GM18519 (cell line): ENCODE measurements around the gene UHRF1.
"Not testable (repeated sequence)": the region's sequence is repeated elsewhere in the genome, so short reads cannot be mapped to it uniquely, and the experiment has no call there.

Experiments
- ATAC-seq: cut with Tn5 transposase; IDR thresholded peaks from one replicate; pipeline ENCODE4 v1.9.1; 2021; ENCODE audit warnings: mild to moderate bottlenecking, moderate library complexity; ENCODE audit not compliant: unreplicated experiment, low FRiP score

UHRF1 gene

DNA sequence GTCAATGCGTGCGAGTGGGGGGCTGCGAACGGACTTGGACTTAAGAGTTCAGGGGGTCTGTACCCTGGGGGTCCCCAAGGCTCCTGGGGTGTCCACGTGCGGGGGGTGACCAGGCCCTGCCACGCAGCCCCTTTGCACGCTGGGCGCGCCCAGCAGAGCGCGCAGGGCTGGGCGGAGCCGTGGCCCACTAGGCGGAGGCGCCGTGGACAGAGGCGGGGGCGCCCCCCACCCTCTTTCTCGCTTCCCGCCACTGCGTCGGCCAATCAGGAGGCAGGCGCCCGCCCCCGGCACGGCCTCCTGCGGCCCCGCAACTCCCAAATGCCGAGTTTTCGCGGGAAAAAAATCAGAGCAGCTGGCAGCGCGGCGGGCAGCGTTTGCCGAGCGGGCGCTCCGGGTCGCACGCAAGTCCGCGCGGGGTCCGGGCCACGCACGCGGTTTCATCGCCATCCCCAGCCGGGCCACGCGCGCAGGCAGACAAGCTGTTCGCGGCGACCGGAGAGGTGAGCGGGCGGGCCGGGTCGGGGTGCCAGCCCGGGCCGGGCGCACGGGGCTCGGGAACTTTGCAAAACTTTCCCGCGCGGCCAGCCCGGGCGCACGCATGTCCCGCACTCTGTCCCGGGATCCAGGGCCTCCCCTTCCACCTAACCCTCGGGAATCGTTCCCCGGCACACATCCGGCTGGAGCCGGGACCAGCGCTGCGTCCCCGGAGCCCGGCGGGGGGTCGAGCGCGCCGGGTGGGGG is at the start of gene UHRF1:
Gene UHRF1, plus strand, starts transcription at position 346 of the 741 bp plus-strand sequence. CDS start 1,385 bp downstream, outside the sequence.
- ATAC-seq: no peak

DNA sequence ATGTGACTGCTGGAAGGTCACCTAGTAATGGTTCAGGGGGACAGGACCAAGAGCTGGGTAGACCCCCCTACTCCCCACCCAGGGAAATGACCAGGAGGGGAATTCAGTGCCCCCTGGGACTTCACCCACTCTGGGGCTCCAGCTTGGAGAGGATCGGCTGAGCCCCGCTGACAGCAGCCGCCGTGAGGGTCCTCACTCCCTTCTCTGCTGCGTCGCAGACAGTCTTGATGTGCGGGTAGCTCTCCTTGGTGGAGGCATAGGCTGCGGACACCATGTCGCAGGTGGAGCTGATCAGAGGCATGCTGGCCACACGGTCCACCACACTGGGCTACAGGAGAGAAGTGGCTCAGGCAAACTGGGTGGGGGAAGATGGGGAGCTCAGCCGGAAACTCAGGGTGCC is 49.6 kb upstream of the UHRF1 start:
- ATAC-seq: no peak

DNA sequence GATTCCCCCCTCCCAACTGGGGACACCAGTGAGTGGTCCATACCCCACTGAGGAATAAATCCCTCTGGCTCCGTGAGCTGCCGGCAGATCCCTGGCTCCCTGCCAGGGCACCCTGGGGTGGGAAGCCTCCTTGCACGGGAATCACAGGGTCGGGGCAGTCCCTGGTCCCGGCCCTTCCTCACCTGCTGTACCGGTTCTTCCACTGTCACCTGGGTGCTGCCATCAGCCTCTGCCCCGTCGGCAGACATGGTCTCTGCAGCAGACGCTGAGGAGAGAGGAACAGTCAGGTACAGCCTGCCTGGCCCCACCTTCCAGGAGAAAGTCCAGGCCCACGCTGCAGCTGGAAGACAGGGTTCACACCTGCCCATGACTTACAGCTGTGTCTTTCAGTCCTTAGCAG is 48.2 kb upstream of the UHRF1 start:
- ATAC-seq: no peak

DNA sequence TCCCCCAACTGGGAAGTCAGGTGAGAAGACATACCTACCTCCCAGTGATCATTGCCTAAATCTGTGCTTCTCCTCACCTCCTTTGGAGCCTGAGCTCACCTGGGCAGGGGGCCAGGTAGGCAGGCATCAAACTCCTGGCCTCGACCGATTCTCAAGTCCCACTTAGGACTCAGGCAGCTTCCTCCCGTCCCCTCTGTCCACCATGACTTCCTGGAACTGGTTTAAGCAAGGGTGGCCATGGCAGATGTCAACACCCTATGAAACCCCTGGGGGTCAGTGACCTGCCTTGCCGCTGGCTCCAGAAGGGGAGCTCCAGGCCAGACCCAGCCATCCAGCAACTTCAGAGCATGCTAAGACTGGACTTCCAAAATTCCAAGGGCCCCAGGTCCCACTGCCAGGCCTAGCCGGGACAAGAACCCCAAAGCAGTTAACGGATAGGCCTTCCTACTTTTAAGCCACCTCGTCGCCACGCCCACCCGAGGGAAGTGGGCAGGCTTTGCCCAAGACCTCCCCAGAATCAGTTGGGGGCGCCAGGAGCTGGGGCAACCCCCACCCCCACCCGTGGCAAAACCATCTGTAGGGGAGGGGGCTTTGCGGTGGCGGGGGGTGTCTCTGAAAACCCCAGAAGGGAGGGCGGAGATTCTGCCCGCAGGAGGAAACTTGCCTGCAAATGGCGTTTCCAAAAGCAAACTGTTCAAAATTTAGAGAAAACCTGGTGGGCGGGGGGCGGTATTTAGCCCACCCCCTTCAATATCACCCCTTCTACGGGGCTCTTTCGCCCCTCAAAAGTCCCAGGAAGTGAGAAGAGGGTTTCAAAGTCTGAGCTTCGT is 42.5 kb upstream of the UHRF1 start:
- no peak for ATAC-seq

DNA sequence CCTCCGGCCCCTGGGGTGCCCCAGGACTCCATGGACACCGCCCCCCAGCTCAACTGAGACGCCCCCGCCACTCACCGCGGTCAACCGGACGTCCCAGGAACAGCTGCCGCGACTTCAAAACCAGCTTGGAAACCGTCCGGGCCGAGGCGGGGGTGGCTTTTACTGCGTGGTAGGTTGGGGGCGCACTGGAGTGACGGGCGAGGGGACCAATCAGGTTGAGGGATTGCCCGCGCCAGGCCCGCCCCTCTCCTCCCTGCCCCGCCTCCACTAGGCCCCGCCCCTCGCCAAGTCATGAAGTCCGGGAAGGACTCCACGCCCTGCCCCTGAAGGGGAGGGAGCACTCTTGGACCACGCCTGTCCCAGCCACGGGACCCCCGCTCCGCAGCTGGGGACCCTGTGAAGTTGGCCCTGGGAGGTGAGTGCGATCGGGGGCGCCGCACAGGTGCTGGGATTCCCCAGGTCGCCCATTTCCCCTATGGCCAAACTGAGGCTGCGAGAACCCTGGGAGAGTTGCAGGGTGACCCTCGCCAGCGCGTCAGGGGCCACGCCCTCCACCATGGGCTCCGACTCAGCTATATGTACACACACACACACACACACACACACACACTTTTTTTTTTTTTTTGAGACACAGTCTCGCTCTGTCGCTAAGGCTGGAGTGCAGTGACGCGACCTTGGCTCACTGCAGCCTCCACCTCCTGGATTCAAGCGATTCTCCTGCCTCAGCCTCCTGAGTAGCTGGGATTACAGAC is 41.6 kb upstream of the UHRF1 start, which contains the start of gene PLIN3:
Gene PLIN3, minus strand, starts transcription at position 134 of the 752 bp plus-strand sequence. CDS start 6,273 bp downstream, outside the sequence.
- ATAC-seq: no peak

DNA sequence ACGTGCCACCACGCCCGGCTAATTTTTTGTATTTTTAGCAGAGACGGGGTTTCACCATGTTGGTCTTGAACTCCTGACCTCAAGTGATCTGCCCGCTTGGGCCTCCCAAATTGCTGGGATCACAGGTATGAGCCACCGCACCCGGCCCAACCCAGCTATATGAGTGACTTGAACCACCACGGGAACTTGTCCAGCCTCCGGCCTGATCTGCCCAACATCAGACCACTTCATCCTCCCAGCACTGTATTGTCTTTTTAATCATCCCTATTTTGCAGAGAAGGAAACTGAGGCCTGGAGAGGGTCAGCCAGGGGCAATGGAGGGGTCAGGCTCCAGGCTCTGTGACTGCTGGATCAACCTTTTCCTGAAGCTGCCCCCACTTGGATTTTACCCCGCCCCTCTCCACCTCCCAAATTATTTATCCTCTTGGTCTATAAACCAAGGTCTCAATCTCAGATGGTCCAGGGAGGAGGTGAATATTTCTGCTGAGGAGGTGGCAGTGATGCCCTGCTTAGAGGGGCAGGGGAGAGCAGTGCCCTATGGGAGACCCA is 40.9 kb upstream of the UHRF1 start:
- no peak for ATAC-seq

DNA sequence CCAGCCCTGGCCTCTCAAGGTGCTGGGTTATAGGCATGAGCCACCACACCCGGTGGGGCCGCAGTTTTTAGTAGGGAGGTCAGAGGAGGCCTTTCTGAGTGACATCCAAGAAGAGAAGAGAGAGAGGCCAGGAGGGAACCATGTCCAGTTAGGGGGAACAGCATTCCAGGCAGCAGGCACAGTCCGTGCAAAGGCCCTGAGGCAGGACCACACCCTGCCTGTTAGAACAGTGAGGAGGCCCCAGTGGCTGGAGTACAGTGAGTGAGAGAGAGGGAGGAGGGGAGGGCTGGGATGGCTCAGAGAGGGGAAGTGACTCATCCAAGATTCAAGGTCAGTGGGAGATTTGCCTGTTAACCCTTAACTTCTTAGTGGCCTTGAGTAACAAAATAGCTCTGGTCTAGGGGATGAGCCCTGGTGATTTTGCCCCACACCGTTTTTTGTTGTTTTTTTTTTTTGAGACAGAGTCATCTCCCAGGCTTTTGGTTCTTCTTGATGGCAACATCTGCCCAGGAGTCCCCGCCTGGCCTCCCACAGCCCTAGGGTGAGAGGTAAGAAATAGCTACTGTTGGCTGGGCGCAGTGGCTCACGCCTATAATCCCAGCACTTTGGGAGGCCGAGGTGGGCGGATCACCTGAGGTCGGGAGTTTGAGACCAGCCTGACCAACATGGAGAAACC is 39.1 kb upstream of the UHRF1 start:
- no peak for ATAC-seq

DNA sequence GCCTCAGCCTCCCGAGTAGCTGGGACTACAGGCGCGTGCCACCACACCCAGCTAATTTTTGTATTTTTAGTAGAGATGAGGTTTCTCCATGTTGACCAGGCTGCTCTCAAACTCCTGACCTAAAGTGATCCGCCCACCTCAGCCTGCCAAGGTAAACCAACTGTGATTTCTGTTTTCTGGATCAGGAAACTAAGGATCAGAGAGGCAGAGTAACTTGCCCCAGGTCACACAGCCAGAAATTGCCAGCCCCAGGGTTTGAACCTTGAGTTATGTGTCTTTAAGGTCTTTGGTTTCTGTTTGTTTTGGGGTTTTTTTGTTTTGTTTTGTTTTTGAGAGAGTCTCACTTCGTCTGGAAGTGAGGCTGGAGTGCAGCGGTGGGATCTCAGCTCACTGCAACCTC is 37.6 kb upstream of the UHRF1 start:
- no peak for ATAC-seq

DNA sequence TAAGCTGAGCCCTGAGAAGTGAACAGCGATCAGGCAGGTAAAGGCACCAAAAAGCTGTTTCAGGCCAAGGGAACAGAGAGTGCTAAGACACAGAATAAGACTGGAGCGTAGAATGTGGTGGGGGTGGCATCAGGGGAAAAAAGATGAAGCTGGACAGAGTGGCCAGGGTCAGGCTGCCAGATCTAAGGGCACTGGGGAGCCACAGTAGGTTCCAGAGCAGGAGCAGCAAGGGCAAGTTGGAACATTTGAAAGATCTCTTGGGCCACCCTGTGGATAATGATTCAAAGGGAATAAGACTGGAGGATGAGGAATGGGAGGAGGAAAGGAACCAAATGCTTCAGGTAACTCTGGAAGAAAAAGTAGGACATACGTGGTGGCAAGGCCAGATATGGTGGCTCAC is 35.4 kb upstream of the UHRF1 start:
- ATAC-seq: no peak

DNA sequence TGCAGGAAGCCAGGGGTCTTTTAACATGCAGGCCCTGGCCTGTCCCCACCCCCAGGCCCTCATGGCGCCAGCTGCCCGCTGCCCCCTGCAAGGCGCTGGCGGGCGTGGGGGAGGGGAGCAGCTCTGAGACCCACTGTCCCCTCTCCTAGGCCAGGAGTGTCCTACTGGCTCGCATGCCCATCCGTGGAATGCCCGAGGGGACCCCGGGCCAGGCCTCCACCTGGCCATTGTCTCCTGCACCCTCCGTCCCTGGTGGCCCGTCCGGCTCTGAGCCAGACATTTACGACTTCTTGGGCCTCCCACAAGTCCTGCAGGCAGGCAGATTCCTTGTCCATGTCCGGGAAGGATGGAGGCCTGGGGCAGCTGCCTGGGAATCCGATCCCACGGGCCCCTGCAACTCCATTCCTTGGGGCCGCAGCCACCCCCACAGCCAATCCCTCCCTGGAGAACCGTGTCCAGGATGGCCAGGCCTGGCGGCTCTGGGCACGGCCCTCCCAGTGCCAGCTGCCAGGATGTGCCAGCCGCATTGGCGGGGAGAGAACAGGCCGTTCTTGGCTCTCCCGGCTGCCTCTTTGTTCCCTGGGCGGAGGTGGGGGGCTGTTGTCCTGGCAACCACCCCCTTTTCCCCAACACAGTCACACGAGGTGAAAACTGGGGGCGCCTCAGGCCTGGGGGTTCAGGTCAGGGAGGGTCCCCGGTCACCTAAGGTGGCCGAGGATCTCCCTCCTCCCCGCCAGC is 31.4 kb upstream of the UHRF1 start:
- no peak for ATAC-seq

DNA sequence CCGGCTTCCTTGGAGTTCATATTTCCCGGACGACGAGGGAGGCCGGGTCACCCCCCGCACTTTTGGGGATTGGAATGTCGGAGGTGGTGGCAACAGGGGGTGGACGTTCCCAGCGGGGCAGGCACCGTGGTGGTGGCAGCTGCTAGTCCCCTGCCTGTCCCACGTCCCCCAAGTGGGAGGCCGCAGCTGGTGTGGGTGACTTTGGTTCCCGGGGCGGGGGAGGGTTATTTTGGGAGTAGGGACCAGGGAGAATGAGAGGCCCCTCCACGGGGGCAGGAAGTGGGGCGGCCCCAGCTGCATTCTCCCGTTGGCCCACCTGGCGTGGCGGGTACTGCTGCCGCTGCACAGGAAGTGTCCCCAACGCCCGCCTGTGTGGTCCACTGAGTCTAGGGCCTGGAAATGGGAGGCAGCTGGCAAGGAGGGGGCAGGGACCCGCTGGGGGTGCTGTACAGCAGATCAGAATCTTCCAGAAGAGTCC is 30.8 kb upstream of the UHRF1 start:
- ATAC-seq: no peak

DNA sequence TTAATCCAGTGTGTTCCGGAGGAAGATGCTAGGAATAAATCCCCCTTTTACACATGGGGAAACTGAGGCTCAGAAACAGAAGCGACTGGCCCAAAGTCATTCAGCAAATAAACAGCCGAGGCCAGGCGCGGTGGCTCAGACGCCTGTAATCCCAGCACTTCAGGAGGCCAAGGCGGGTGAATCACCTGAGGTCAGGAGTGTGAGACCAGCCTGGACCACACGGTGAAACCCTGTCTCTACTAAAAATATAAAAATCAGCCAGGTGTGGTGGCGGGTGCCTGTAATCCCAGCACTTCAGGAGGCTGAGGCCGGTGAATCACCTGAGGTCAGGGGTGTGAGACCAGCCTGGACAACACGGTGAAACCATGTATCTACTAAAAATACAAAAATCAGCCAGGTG is 30.3 kb upstream of the UHRF1 start:
- no peak for ATAC-seq

DNA sequence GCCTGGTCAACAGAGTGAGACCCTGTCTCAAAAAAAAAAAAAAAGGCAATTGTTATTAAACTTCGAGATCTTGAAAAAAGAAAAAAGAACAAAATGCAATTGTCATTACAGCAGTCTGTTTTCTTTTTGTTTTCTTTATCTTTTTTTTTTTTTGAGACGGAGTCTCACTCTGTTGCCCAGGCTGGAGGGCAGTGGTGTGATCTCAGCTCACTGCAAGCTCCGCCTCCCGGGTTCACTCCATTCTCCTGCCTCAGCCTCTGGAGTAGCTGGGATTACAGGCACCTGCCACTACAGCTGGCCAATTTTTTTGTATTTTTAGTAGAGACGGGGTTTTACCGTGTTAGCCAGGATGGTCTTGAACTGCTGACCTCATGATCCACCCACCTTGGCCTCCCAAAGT is 26.4 kb upstream of the UHRF1 start:
- ATAC-seq: not testable (repeated sequence)

DNA sequence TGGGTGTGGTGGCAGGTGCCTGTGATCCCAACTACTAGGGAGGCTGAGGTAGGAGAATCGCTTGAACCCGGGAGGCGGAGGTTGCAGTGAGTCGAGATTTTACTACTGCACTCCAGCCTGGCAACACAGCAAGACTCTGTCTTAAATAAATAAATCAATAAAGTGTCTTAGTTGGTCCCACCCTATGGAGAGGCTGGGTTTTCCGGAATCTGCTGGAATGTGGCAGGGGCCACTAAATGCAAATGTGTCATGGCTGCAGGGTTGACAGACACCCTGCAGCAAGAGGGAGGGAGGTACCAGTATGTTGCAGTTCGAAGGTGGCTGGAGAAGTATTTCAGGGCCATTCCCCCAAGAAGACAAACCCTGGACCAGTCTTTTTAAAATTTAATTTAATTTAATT is 24.3 kb upstream of the UHRF1 start:
- ATAC-seq: not testable (repeated sequence)

DNA sequence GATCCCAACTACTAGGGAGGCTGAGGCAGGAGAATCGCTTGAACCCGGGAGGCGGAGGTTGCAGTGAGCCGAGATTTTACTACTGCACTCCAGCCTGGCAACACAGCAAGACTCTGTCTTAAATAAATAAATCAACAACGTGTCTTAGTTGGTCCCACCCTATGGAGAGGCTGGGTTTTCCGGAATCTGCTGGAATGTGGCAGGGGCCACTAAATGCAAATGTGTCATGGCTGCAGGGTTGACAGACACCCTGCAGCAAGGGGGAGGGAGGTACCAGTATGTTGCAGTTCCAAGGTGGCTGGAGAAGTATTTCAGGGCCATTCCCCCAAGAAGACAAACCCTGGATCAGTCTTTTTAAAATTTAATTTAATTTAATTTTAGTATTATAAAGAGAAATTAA is 21.5 kb upstream of the UHRF1 start:
- not testable (repeated sequence) for ATAC-seq

DNA sequence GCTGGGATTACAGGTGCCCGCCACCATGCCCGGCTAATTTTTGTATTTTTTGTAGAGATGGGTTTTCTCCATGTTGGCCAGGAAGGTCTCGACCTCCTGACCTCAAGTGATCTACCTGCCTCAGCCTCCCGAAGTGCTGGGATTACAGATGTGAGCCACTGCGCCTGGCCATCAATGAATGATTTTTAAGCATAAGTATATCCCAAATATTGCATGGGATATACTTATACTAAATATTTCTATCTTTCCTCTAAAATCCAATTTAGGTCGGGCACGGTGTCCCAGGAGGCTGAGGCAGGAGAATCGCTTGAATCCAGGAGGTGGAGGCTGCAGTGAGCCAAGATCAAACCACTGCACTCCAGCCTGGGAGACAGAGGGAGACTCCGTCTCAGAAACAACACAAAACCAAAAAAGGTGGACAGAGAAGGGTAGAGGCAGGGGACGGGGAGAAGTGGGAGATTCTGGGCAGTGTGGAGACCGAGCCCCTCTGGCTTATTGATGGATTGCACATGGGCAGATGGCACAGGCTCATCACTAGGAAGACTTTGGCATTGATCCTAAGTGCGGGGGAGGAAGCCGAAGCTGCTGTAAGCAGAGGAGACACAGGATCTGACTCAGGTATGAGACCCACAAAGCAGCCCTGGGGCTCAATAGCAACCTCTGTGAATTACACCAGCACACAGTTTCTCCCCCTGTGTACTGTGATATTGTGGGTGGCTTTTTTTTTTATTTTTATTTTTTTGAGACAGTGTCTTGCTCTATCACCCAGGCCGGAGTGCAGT is 20.1 kb upstream of the UHRF1 start:
- no peak for ATAC-seq

DNA sequence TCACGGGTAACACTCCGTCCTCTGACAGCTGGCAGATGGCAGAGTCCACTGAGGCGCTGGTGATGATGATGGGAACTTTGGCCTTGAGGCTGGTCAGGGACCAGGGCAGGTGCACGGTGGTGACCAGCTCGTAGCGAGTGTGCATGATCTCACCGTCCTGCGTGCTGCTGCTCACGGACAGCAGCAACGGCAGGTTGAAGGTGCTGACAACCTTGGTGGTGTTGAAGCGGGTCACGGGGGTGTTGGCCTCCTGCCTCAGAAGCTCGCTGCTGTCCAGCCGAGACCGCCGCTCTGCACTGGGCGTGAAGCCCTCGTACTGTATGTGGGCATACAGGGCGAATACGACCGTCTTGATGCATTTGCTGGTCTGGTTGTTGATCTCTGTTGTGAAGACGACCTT is 18.2 kb upstream of the UHRF1 start:
- ATAC-seq: no peak

DNA sequence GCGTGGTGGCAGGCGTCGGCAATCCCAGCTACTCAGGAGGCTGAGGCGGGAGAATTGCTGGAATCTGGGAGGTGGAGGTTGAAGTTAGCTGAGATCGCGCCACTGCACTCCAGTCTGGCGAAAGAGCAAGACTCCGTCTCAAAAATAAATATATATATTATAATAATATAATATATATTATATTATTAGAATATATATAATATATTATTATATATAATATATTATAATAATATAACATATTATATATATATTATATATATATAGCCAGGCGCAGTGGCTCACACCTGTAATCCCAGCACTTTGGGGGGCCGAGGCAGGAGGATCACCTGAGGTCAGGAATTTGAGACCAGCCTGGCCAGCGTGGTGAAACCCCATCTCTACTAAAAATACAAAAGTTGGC is 16.3 kb upstream of the UHRF1 start:
- not testable (repeated sequence) for ATAC-seq

DNA sequence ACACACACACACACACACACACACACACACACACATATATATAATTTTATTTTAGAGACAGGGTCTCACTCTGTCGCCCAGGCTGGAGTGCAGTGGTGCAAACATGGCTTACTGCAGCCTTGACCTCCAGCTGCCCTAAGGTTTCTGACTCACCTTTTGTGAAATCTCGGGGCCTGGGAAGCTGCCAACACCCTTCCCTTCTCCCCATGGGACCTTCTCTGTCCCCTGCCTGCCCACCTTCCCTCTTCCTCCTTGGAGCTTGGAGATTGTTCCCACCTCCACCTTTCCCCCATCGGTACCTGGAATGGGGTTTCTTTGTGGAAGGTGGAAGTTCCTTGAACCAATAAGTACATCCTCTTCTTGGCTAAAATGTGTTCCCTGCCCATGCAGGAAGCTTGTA is 12.9 kb upstream of the UHRF1 start:
- ATAC-seq: no peak
